Fibroblast of pulmonary artery (primary cell): ENCODE data around the gene USP6.
"Not testable (repeated sequence)": the region's sequence is repeated elsewhere in the genome, so short reads cannot be mapped to it uniquely, and the experiment has no call there.

Experiments used
- DNase-seq: peaks from one replicate; pipeline ENCODE4 v3.0.0-alpha.2; 2010; ENCODE audit warnings: low read depth
- H3K4me3 ChIP-seq: replicated peaks from 2 replicates; pipeline ENCODE4 v1.5.1; 2011; ENCODE audit warnings: low read depth, mild to moderate bottlenecking, control low read depth, low read length, moderate library complexity
- CTCF ChIP-seq: IDR thresholded peaks from 2 replicates; pipeline ENCODE4 v1.5.1; 2011; ENCODE audit warnings: mild to moderate bottlenecking, control low read depth, low read length, inconsistent platforms; ENCODE audit errors: missing control alignments

Gene USP6

GRCh38 chr17:5110816-5111215 is 5.0 kb upstream of the USP6 start:
- peak overlapping the region; percentile 87 for H3K4me3 ChIP-seq
- no peak for TF ChIP-seq CTCF
- no peak for DNase-seq

DNA sequence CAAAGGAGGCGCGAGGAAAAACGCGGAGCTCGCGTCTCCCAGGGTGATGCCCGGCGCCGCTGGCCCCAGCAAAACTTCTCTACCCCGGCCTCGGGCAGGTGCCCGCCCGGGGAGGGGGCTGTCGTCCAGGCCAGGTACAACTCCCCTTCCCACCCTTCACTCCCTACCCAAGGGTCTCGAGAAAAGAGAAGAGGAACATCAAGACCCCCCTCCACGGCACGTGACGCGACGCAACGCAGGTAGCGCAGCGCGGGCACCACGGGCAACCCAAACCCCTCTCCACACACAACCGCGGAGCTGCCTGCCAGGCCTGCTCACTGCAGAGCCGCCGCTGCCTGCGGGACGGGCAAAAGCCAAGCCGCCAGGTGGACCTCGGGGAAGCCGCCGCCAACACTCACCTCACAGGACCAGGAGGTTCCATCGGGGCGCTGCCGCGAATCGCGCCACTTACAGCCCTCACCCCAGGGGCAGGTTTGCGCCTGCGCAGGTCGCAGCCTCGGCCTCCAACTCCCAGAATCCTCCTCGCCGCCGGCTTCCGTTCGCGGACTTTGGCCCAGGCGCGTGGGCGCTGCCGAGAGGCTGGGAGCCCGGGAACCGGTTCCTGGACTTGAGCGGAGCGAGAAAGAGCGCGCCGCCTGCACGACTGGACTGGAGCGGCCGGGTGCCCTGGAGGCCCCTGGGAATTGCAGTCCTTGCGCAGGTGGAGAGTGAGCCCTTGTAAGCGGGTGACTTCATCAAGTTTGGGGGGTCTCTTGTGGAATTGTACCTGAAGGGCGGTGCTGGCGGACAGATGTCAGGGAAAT is 4.2 kb upstream of the USP6 start, which contains the start of gene ZNF232:
TSS of gene ZNF232 (minus strand) at position 477 of the 803 bp plus-strand sequence. CDS start at position 421, 56 bp downstream.
- DNase-seq = peak; percentile 94
- peak within 1 kb of the TSS; percentile 87 for H3K4me3 ChIP-seq
- TF ChIP-seq CTCF = no peak

DNA sequence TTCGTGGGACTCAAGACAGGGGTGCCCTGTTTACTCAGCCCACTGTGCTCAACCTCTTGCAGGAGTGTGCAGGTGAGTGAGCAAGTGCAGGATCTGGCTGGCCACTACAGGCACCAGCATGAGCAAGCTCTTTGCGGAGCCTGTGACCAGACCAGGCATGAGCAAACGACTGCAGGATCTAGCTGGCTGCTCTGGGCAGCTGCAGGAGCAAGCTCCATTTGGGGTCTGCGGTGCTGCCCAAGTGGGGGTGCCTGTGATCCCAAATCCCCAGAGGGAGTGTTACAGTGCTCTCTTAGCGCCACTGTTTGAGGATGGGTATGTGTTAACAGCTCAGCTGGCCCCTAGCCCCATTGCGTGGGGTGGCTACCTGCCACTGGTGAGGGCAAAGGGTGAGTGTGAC is 2.4 kb downstream of the USP6 start:
- no peak overlapping the region for H3K4me3 ChIP-seq
- DNase-seq = no peak
- TF ChIP-seq CTCF = no peak

- no peak overlapping the region for H3K4me3 ChIP-seq
- no peak for DNase-seq
- TF ChIP-seq CTCF = no peak
Measured at GRCh38 chr17:5120036-5120435, 4.2 kb downstream of the USP6 start.

GRCh38 chr17:5120436-5121185 is 4.8 kb downstream of the USP6 start:
- H3K4me3 ChIP-seq, DNase-seq: not testable (repeated sequence)

DNA sequence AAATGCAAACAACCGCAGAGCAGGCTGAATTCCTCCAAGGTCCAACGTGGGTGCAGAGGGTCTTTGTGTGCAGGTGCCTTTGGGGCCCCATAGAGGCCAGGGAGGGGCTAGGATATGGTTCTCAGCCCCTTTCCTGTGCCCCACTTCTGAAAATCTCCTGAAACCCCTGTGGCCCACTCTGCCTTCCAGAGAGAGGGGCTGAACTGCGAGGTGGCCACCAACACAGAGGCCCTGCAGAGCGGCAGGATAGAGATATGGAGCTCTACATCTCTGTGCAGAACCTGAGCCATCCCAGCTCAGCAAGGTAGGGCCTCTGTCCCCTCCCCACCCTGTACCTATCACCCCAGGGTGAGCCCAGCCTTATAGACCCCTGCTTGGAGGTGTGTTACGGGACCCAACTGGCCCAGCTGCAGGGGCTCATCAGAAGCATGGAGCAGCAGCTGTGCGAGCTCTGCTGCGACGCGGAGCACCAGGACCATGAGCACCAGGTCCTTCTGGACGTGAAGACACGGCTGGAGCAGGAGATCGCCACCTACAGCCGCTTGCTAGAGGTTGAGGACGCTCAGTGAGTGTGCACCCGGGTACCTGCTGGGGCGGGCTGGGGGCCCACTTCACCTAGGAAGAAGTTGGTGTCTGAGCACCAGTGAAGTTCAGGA is 5.5 kb downstream of the USP6 start:
- no peak for DNase-seq
- no peak overlapping the region for H3K4me3 ChIP-seq
- TF ChIP-seq CTCF = no peak

- not testable (repeated sequence) for DNase-seq, H3K4me3 ChIP-seq
Measured at GRCh38 chr17:5122056-5122455, 6.2 kb downstream of the USP6 start.
